Breast epithelium (tissue), 3 donors: ENCODE data around the gene GPR183.

ENCODE experiments used
- POLR2A ChIP-seq: fragments of 450-650 bp; IDR thresholded peaks from one replicate; pipeline ENCODE4 v1.6.1; 2016; ENCODE audit warnings: antibody characterized with exemption, mild to moderate bottlenecking, moderate library complexity
- POLR2AphosphoS5 ChIP-seq, 3 donors: sonication (generic); formaldehyde crosslinking; IDR thresholded peaks; one replicate each; pipeline ENCODE4 v1.6.1; 2017; ENCODE audit warnings: antibody characterized with exemption in 3 of 3
- TF ChIP-seq, protein P1 (sequence below), 3 donors: fragments of 450-650 bp; IDR thresholded peaks; one replicate each; pipeline ENCODE4 v1.5.1; 2016 to 2017; ENCODE audit warnings: antibody characterized with exemption in 3 of 3, mild to moderate bottlenecking in 3 of 3, moderate library complexity in 3 of 3

DNA sequence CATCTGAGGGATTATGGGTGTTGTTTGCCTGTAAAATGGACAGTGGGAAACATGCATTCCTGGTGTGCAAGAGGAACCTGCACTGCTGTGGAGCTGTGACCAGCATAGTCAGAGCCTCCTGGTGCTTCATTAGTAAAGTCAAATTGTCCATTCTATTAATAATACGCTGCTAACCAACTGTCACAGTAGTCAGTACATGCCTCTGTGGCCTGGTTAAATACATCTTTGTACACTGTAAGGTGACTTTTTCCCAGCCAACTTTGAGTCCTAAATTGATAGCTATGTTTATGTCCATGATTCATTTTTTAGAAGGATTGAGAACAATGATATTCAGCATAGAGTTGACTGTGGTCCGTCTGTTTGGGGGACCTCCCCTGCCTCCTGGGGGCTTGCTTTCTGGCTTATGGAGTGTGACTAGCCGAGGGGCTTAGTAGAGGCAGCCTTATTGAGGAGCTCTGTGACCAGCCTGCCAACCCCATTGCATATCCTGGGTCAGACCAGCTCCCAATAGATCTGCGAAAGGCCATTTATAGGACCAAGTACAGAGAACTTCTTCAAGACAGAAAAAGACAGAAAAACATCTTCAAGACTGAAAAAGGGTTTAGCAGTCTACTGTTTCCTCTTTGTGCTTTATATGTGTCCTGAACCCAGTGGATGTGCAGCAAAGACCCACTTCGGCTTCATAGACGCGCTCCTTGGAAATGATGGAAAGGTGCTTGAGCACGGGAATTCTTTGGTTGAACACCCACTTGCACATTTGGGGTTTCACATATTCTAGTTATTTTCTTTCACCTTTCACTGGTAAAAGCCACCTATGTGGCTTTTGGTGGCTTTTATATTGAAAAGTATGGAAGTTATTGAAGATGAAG, 4.3 kb downstream of the GPR183 start:
- TF ChIP-seq, protein P1, sequence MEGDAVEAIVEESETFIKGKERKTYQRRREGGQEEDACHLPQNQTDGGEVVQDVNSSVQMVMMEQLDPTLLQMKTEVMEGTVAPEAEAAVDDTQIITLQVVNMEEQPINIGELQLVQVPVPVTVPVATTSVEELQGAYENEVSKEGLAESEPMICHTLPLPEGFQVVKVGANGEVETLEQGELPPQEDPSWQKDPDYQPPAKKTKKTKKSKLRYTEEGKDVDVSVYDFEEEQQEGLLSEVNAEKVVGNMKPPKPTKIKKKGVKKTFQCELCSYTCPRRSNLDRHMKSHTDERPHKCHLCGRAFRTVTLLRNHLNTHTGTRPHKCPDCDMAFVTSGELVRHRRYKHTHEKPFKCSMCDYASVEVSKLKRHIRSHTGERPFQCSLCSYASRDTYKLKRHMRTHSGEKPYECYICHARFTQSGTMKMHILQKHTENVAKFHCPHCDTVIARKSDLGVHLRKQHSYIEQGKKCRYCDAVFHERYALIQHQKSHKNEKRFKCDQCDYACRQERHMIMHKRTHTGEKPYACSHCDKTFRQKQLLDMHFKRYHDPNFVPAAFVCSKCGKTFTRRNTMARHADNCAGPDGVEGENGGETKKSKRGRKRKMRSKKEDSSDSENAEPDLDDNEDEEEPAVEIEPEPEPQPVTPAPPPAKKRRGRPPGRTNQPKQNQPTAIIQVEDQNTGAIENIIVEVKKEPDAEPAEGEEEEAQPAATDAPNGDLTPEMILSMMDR (IDR thresholded peaks at IDR 0.05), result no peak
- TF ChIP-seq POLR2A (no peak), POLR2AphosphoS5 (IDR thresholded peaks at IDR 0.05) (no peak)
